Stimulated activated naive B cell treated with anti-CD40 and anti-IgM and Interleukin-4, amounts not matched to agents 10 μg/mL and 1 μg/mL and 100 μg/mL, for 72 hours (primary cell): ENCODE results near the gene CDC42EP4.

ENCODE experiments used
- ATAC-seq, 2 donors: fragments of 150-1000 bp; cut with Tn5 transposase; replicated peaks; 2 replicates each; pipeline ENCODE4 v1.10.0; 2021; ENCODE audit warnings: moderate library complexity in 1 of 2
- DNase-seq: peaks from one replicate; pipeline ENCODE4 v3.0.0; 2021
- H3K27ac Mint-ChIP-seq: one replicate; pipeline ENCODE4 v1.8.0; 2022; ENCODE audit warnings: mild to moderate bottlenecking, mixed read lengths
- H3K27me3 Mint-ChIP-seq, 2 donors: one replicate each; pipeline ENCODE4 v1.8.0; 2022; ENCODE audit warnings: mixed read lengths in 2 of 2
- H3K36me3 Mint-ChIP-seq, 2 donors: one replicate each; pipeline ENCODE4 v1.8.0; 2022; ENCODE audit warnings: mixed read lengths in 2 of 2, mild to moderate bottlenecking in 1 of 2
- H3K4me1 Mint-ChIP-seq, 2 donors: one replicate each; pipeline ENCODE4 v1.8.0; 2022; ENCODE audit warnings: mixed read lengths in 2 of 2, mild to moderate bottlenecking in 1 of 2
- H3K4me3 Mint-ChIP-seq, 2 donors: one replicate each; pipeline ENCODE4 v1.8.0; 2022; ENCODE audit warnings: mild to moderate bottlenecking in 2 of 2, mixed read lengths in 2 of 2, moderate library complexity in 1 of 2
- H3K9me3 Mint-ChIP-seq, 2 donors: one replicate each; pipeline ENCODE4 v1.8.0; 2022; ENCODE audit warnings: mixed read lengths in 2 of 2, mild to moderate bottlenecking in 1 of 2

CDC42EP4 gene

GRCh38 chr17:73262676-73263642, 48.8 kb downstream of the CDC42EP4 start:
- H3K27ac Mint-ChIP-seq, result no peak overlapping the region
- H3K9me3 Mint-ChIP-seq, result no peaks in the 10 kb centered on the region
- peaks cover 5 to 10% of the 10 kb centered on the region in 2 donors for H3K27me3 Mint-ChIP-seq
- H3K4me3 Mint-ChIP-seq, result no peak overlapping the region
- H3K4me1 Mint-ChIP-seq, result no peaks in the 10 kb centered on the region
- no peak for ATAC-seq
- DNase-seq, result no peak
- H3K36me3 Mint-ChIP-seq, result no peaks in the 10 kb centered on the region

GRCh38 chr17:73261952-73262675, 49.7 kb downstream of the CDC42EP4 start:
- no peaks in the 10 kb centered on the region for H3K36me3 Mint-ChIP-seq
- no peak overlapping the region for H3K4me3 Mint-ChIP-seq
- ATAC-seq (no peak), DNase-seq (no peak)
- no peaks in the 10 kb centered on the region for H3K9me3 Mint-ChIP-seq
- no peaks in the 10 kb centered on the region for H3K4me1 Mint-ChIP-seq
- peaks cover 5 to 10% of the 10 kb centered on the region in 2 donors for H3K27me3 Mint-ChIP-seq
- H3K27ac Mint-ChIP-seq, result no peak overlapping the region

GRCh38 chr17:73261617-73261951, 50.2 kb downstream of the CDC42EP4 start, which contains the start of gene CPSF4L:
Gene CPSF4L, minus strand, starts transcription at chr17:73261880. Its CDS starts 62 bp downstream, at chr17:73261818.
- Mint-ChIP-seq H3K9me3 (no peaks in the 10 kb centered on the region), H3K4me3 (no peak within 1 kb of the TSS), H3K36me3 (no peaks in the 10 kb centered on the region)

GRCh38 chr17:73257516-73257915, 54.3 kb downstream of the CDC42EP4 start:
- DNase-seq (no peak), ATAC-seq (no peak)
- no peaks in the 10 kb centered on the region for H3K9me3 Mint-ChIP-seq
- H3K4me3 Mint-ChIP-seq, result no peak overlapping the region
- H3K36me3 Mint-ChIP-seq, result no peaks in the 10 kb centered on the region
- no peak overlapping the region for H3K27ac Mint-ChIP-seq
- peaks cover 5% of the 10 kb centered on the region in 2 donors for H3K4me1 Mint-ChIP-seq
- peaks cover 6 to 10% of the 10 kb centered on the region in 2 donors for H3K27me3 Mint-ChIP-seq

More at GRCh38 chr17:73261617-73261951, 50.2 kb downstream of the CDC42EP4 start, which contains the start of gene CPSF4L:
- Mint-ChIP-seq H3K4me1 (no peaks in the 10 kb centered on the region), H3K27me3 (peaks cover 5 to 10% of the 10 kb centered on the region in 2 donors), H3K27ac (no peak within 1 kb of the TSS)
- DNase-seq, result no peak
- no peak for ATAC-seq

GRCh38 chr17:73256220-73256619, 55.6 kb downstream of the CDC42EP4 start:
- Mint-ChIP-seq H3K27ac (no peak overlapping the region), H3K4me1 (peaks cover 5% of the 10 kb centered on the region in 2 donors), H3K27me3 (peaks cover 5 to 6% of the 10 kb centered on the region in 2 donors), H3K9me3 (no peaks in the 10 kb centered on the region), H3K36me3 (no peaks in the 10 kb centered on the region), H3K4me3 (no peak overlapping the region)
- peak in 1 of 2 donors; percentile 6 for ATAC-seq
- DNase-seq, result no peak

GRCh38 chr17:73255671-73256181, 56.1 kb downstream of the CDC42EP4 start:
- ATAC-seq, result peak; percentile 84 to 88
- Mint-ChIP-seq H3K27ac (peak overlapping the region; percentile 11), H3K4me1 (peaks cover 5% of the 10 kb centered on the region in 2 donors), H3K4me3 (no peak overlapping the region), H3K36me3 (no peaks in the 10 kb centered on the region), H3K27me3 (peaks cover 5 to 6% of the 10 kb centered on the region in 2 donors), H3K9me3 (no peaks in the 10 kb centered on the region)
- peak; percentile 26 for DNase-seq

GRCh38 chr17:73251871-73252270, 59.9 kb downstream of the CDC42EP4 start:
- Mint-ChIP-seq H3K27ac (no peak overlapping the region), H3K9me3 (no peaks in the 10 kb centered on the region), H3K27me3 (peaks cover 0 to 6% of the 10 kb centered on the region in 2 donors), H3K4me3 (no peak overlapping the region), H3K36me3 (peaks cover 4 to 15% of the 10 kb centered on the region in 2 donors), H3K4me1 (peaks cover 5% of the 10 kb centered on the region in 2 donors)
- ATAC-seq (no peak), DNase-seq (no peak)

GRCh38 chr17:73250851-73251640, 60.8 kb downstream of the CDC42EP4 start:
- peaks cover 5% of the 10 kb centered on the region in 2 donors for H3K4me1 Mint-ChIP-seq
- DNase-seq (no peak), ATAC-seq (no peak)
- peaks cover 4 to 19% of the 10 kb centered on the region in 2 donors for H3K36me3 Mint-ChIP-seq
- no peak overlapping the region for H3K27ac Mint-ChIP-seq
- no peaks in the 10 kb centered on the region for H3K9me3 Mint-ChIP-seq
- H3K4me3 Mint-ChIP-seq, result no peak overlapping the region
- peaks cover 0 to 5% of the 10 kb centered on the region in 2 donors for H3K27me3 Mint-ChIP-seq

GRCh38 chr17:73249700-73250099, 62.1 kb downstream of the CDC42EP4 start:
- Mint-ChIP-seq H3K36me3 (peaks cover 5 to 24% of the 10 kb centered on the region in 2 donors), H3K27ac (no peak overlapping the region), H3K4me3 (no peak overlapping the region), H3K27me3 (no peaks in the 10 kb centered on the region), H3K4me1 (no peaks in the 10 kb centered on the region), H3K9me3 (no peaks in the 10 kb centered on the region)
- no peak for DNase-seq
- ATAC-seq, result no peak

GRCh38 chr17:73248532-73248931, 63.3 kb downstream of the CDC42EP4 start:
- no peak overlapping the region for H3K4me3 Mint-ChIP-seq
- no peak for ATAC-seq
- no peaks in the 10 kb centered on the region for H3K9me3 Mint-ChIP-seq
- H3K4me1 Mint-ChIP-seq, result no peaks in the 10 kb centered on the region
- H3K27me3 Mint-ChIP-seq, result no peaks in the 10 kb centered on the region
- DNase-seq, result no peak
- H3K27ac Mint-ChIP-seq, result no peak overlapping the region
- H3K36me3 Mint-ChIP-seq, result peaks cover 5 to 26% of the 10 kb centered on the region in 2 donors

- H3K4me3 Mint-ChIP-seq, result no peak overlapping the region
- H3K27ac Mint-ChIP-seq, result no peak overlapping the region
- ATAC-seq (no peak), DNase-seq (no peak)
- no peaks in the 10 kb centered on the region for H3K9me3 Mint-ChIP-seq
- no peaks in the 10 kb centered on the region for H3K27me3 Mint-ChIP-seq
- no peaks in the 10 kb centered on the region for H3K4me1 Mint-ChIP-seq
- H3K36me3 Mint-ChIP-seq, result peaks cover 7 to 28% of the 10 kb centered on the region in 2 donors
These were observed 64.1 kb downstream of the CDC42EP4 start for GRCh38 chr17:73247726-73248125.

- no peak overlapping the region for H3K27ac Mint-ChIP-seq
- H3K9me3 Mint-ChIP-seq, result no peaks in the 10 kb centered on the region
- H3K4me1 Mint-ChIP-seq, result peaks cover 13 to 25% of the 10 kb centered on the region in 2 donors
- ATAC-seq (no peak), DNase-seq (no peak)
- H3K27me3 Mint-ChIP-seq, result no peaks in the 10 kb centered on the region
- H3K36me3 Mint-ChIP-seq, result peaks cover 21 to 36% of the 10 kb centered on the region in 2 donors
- no peak overlapping the region for H3K4me3 Mint-ChIP-seq
These were observed 71.2 kb downstream of the CDC42EP4 start for GRCh38 chr17:73240561-73240960.

- Mint-ChIP-seq H3K9me3 (no peaks in the 10 kb centered on the region), H3K27ac (no peak overlapping the region), H3K4me3 (no peak overlapping the region), H3K36me3 (peaks cover 23 to 30% of the 10 kb centered on the region in 2 donors), H3K27me3 (no peaks in the 10 kb centered on the region), H3K4me1 (peaks cover 24 to 36% of the 10 kb centered on the region in 2 donors)
- ATAC-seq, result no peak
- DNase-seq, result no peak
These were observed 74.1 kb downstream of the CDC42EP4 start for GRCh38 chr17:73237714-73238113.

GRCh38 chr17:73234736-73235135, 77.1 kb downstream of the CDC42EP4 start:
- Mint-ChIP-seq H3K36me3 (peaks cover 16 to 20% of the 10 kb centered on the region in 2 donors), H3K27ac (no peak overlapping the region), H3K4me1 (peaks cover 28 to 52% of the 10 kb centered on the region in 2 donors), H3K27me3 (no peaks in the 10 kb centered on the region), H3K9me3 (no peaks in the 10 kb centered on the region), H3K4me3 (no peak overlapping the region)
- no peak for ATAC-seq
- DNase-seq, result no peak
